ENCODE measurements around the gene MUSTN1.

Gene MUSTN1

DNA sequence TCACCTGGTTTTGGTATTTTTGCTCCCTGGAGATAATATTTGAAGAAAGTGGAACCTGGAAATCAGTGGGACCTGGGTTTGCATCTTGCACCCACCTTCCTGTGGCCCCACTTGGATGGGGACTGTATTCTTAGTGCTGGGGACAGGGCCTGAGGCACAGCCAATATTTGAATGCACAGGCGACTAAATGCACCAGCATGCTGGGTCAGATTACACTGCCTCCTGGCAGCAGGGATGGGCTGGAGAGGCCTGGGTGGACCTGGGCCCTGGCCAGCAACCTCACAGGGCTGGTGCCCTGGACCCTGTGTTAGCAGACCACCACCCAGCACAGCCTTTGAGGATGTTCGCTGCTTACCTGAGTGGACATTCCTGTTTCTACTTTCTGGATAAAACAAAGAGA, 14.9 kb downstream of the MUSTN1 start:
- no peaks in the 10 kb centered on the region for H4K20me1 ChIP-seq (ENCODE audit: insufficient read depth, low read length)
- no peak overlapping the region for H3K4me3 ChIP-seq (ENCODE audit: low read depth in 1 of 2, low read length in 2 of 2)
- no peak overlapping the region for H3K27ac ChIP-seq (ENCODE audit: low read length)
- H3K9ac ChIP-seq (ENCODE audit: low read depth, low read length) = no peak overlapping the region
- H3K9me3 ChIP-seq (ENCODE audit: insufficient read depth, low read length, severe bottlenecking) = no peaks in the 10 kb centered on the region
- H3K4me2 ChIP-seq (ENCODE audit: insufficient read depth, low read length) = no peak overlapping the region
- no peaks in the 10 kb centered on the region for H3K36me3 ChIP-seq (ENCODE audit: insufficient read depth, low read length)
- ATAC-seq (ENCODE audit: insufficient read depth, low read depth) (no peak), DNase-seq (no peak)
- no peaks in the 10 kb centered on the region for H3K79me2 ChIP-seq (ENCODE audit: insufficient read depth, low read length)
- TF ChIP-seq CTCF (IDR thresholded peaks at IDR 0.05; ENCODE audit: borderline replicate concordance, extremely low read depth, low read length, poor library complexity, severe bottlenecking) = no peak
- no peak for TF ChIP-seq EZH2 (IDR thresholded peaks at IDR 0.05; ENCODE audit: borderline replicate concordance, low read depth, low read length, severe bottlenecking)
- no peaks in the 10 kb centered on the region for H3K27me3 ChIP-seq (ENCODE audit: insufficient read depth, low read length, poor library complexity)
- no peak overlapping the region for H2AFZ ChIP-seq (ENCODE audit: low read depth, low read length)
- H3K4me1 ChIP-seq (ENCODE audit: insufficient read depth, low read length) = no peaks in the 10 kb centered on the region

DNA sequence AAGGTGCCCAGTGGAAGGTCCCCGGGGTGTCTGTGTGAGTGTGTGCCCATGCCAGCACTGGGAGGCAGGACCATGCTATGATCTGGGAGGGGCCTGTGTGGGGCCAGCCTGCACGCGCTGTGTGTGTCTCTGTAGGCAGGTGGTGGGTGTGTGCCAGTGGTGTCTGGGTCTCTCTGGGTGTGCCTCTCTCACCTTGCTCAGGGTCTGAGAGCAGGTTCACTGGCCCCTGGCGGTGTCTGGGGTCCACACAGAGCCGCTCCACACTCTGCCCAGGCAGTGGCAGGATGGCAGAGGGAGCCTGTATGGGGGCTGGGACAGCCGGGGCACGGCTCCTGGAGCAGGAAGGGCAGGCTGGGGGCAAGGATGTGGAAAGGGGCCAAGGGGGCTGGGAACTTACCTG, 17.0 kb downstream of the MUSTN1 start:
- no peak overlapping the region for H2AFZ ChIP-seq (ENCODE audit: low read depth, low read length)
- no peak for ATAC-seq (ENCODE audit: insufficient read depth, low read depth)
- no peaks in the 10 kb centered on the region for H3K79me2 ChIP-seq (ENCODE audit: insufficient read depth, low read length)
- H3K4me1 ChIP-seq (ENCODE audit: insufficient read depth, low read length) = no peaks in the 10 kb centered on the region
- no peak overlapping the region for H3K4me2 ChIP-seq (ENCODE audit: insufficient read depth, low read length)
- H3K9ac ChIP-seq (ENCODE audit: low read depth, low read length) = no peak overlapping the region
- no peak for DNase-seq
- no peak overlapping the region for H3K27ac ChIP-seq (ENCODE audit: low read length)
- no peaks in the 10 kb centered on the region for H4K20me1 ChIP-seq (ENCODE audit: insufficient read depth, low read length)
- TF ChIP-seq CTCF (IDR thresholded peaks at IDR 0.05; ENCODE audit: borderline replicate concordance, extremely low read depth, low read length, poor library complexity, severe bottlenecking) (no peak), EZH2 (IDR thresholded peaks at IDR 0.05; ENCODE audit: borderline replicate concordance, low read depth, low read length, severe bottlenecking) (no peak)
- H3K4me3 ChIP-seq (ENCODE audit: low read depth in 1 of 2, low read length in 2 of 2) = no peak overlapping the region
- no peaks in the 10 kb centered on the region for H3K9me3 ChIP-seq (ENCODE audit: insufficient read depth, low read length, severe bottlenecking)
- no peaks in the 10 kb centered on the region for H3K27me3 ChIP-seq (ENCODE audit: insufficient read depth, low read length, poor library complexity)
- H3K36me3 ChIP-seq (ENCODE audit: insufficient read depth, low read length) = no peaks in the 10 kb centered on the region

DNA sequence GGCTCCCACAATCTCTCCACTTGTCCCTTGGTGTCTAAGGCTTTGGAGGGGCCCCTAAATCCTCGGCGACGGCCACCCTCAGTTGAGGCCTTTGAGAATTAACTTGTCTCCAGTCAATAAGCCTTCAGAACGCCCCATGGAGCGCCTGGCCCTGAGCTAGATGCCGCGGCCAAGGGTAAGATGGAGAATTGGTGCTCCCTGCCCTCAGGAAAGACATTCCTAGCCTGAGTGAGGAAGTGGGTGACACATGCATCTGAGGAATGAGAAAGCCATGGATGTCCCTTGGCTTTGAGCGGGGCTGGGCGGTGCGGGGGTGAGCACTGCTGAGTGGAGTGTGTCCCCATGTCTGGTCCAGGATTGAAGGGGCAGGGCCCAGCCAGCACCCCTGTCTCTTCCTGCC, 17.6 kb downstream of the MUSTN1 start:
- Histone ChIP-seq H3K27ac (ENCODE audit: low read length) (no peak overlapping the region), H3K9ac (ENCODE audit: low read depth, low read length) (no peak overlapping the region), H2AFZ (ENCODE audit: low read depth, low read length) (no peak overlapping the region), H3K4me1 (ENCODE audit: insufficient read depth, low read length) (no peaks in the 10 kb centered on the region), H3K4me3 (ENCODE audit: low read depth in 1 of 2, low read length in 2 of 2) (no peak overlapping the region), H3K4me2 (ENCODE audit: insufficient read depth, low read length) (no peak overlapping the region), H3K27me3 (ENCODE audit: insufficient read depth, low read length, poor library complexity) (no peaks in the 10 kb centered on the region), H4K20me1 (ENCODE audit: insufficient read depth, low read length) (no peaks in the 10 kb centered on the region), H3K36me3 (ENCODE audit: insufficient read depth, low read length) (no peaks in the 10 kb centered on the region), H3K9me3 (ENCODE audit: insufficient read depth, low read length, severe bottlenecking) (no peaks in the 10 kb centered on the region), H3K79me2 (ENCODE audit: insufficient read depth, low read length) (no peaks in the 10 kb centered on the region)
- no peak for ATAC-seq (ENCODE audit: insufficient read depth, low read depth)
- DNase-seq = no peak
- no peak for TF ChIP-seq CTCF (IDR thresholded peaks at IDR 0.05; ENCODE audit: borderline replicate concordance, extremely low read depth, low read length, poor library complexity, severe bottlenecking)
- no peak for TF ChIP-seq EZH2 (IDR thresholded peaks at IDR 0.05; ENCODE audit: borderline replicate concordance, low read depth, low read length, severe bottlenecking)

DNA sequence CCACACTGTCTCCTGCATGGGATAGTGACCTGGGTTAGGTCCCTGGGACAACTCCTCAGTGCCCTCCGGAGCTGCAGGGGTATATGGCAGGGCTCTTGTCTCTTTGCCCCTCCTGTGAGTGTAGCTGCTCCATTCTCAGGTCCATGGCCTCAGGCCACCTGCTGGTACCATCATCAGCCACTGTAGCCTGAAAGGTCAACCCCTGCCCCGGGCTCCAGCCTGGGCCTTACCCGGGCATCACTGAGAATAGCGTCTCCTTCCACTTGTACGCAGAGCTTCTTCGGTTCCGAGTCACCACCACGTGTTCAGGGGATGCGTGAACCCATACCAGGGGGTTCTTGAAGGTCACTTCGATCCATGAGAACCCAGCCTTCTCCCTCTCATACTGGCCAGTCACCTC, 18.2 kb downstream of the MUSTN1 start:
- H3K27ac ChIP-seq (ENCODE audit: low read length) = no peak overlapping the region
- no peaks in the 10 kb centered on the region for H3K4me1 ChIP-seq (ENCODE audit: insufficient read depth, low read length)
- no peak overlapping the region for H3K4me3 ChIP-seq (ENCODE audit: low read depth in 1 of 2, low read length in 2 of 2)
- TF ChIP-seq CTCF (IDR thresholded peaks at IDR 0.05; ENCODE audit: borderline replicate concordance, extremely low read depth, low read length, poor library complexity, severe bottlenecking) = no peak
- no peak for TF ChIP-seq EZH2 (IDR thresholded peaks at IDR 0.05; ENCODE audit: borderline replicate concordance, low read depth, low read length, severe bottlenecking)
- H3K9ac ChIP-seq (ENCODE audit: low read depth, low read length) = no peak overlapping the region
- DNase-seq (no peak), ATAC-seq (ENCODE audit: insufficient read depth, low read depth) (no peak)
- no peaks in the 10 kb centered on the region for H3K27me3 ChIP-seq (ENCODE audit: insufficient read depth, low read length, poor library complexity)
- no peaks in the 10 kb centered on the region for H3K36me3 ChIP-seq (ENCODE audit: insufficient read depth, low read length)
- no peaks in the 10 kb centered on the region for H4K20me1 ChIP-seq (ENCODE audit: insufficient read depth, low read length)
- no peaks in the 10 kb centered on the region for H3K79me2 ChIP-seq (ENCODE audit: insufficient read depth, low read length)
- no peak overlapping the region for H2AFZ ChIP-seq (ENCODE audit: low read depth, low read length)
- no peak overlapping the region for H3K4me2 ChIP-seq (ENCODE audit: insufficient read depth, low read length)
- no peaks in the 10 kb centered on the region for H3K9me3 ChIP-seq (ENCODE audit: insufficient read depth, low read length, severe bottlenecking)

Data from DND-41 (cell line).